Stimulated activated naive CD4-positive, alpha-beta T cell treated with Interleukin-2 at 50 U/mL for 16 hours (primary cell): Measurements from ENCODE around the gene RIPK4.

Experiments
- DNase-seq: peaks from one replicate; lab custom pipeline; 2025; lab: John Stamatoyannopoulos, UW

Gene RIPK4

DNA sequence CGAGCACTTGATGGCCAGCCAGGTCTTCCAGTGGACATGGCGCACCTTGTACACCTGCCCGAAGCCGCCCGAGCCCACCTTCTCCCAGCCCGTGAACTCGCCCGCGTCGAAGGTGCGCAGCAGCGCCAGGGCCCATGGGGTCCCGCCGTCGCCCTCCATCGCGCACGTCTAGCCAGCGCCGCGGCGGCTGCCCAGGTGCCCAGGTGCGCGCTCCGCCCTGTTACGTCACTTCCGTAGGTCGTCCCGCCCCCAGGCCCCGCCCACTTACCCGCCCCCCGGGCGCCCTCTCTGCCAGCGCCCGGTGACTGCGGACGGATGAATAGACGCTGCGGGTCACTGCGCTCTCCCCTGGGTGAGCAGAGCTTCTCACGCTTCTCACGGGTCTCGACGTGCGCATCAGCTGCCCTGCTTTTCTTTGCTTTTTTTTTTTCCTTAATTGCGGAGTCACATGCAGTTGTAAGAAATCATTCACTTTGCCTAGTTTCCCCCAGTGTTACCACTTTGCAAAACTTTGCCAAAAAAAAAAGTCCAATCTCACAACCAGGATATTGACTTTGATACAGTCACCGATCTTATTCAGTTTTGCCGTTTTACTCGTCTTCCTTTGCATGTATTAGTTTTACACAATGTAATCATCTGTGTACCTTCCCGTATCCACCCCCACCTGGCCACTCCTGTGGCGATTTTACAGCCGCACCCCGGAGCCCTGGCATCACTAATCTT lies at the start of gene RIPK4:
TSS of gene RIPK4 (minus strand) at position 170 of the 723 bp plus-strand sequence. CDS start at position 159, 11 bp downstream.
- DNase-seq = peak; percentile 33

DNA sequence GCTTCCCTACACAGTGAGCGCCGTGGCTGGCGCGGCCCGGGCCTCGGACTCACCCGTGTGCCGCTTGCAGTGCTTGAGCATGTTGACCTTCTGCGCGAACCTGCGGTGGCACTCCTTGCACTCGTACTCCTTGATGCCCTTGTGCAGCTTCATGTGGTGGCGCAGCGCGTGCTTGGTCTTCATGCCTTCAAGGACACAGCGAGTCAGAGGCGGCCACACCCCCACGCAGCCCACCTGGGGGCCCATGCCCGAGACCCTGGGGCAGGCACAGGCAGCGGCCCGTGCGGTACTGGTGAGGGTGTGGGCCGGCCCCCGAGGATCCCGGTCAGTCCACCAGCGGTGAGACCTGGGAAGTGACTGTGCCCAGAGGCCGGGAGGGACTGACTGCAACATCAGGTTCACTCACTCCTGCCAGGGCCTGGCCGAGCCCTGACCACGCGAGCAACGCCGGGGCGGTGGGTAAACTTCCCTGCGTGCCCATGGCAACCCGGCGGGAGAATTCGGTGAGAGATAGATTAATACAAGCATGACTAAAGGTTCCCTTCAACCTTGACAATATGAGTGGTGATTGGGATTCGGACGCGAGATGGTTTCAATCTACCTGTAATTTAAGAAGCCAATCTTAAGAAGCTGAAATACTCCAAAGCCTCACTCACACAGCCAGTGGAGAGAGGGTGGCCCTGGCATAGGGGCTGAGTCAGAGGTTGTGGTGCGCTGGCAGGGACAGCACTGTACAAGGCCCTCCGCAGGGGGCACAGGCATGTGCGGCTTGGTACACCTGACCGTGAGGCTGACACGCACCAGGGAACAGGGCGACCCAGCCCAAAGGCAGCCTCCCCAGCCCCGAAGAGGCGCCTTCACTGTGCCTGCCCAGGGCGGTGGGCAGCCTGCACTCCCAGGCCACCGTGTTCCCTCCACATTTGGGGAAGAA lies 49.1 kb upstream of the RIPK4 start:
- DNase-seq = no peak

DNA sequence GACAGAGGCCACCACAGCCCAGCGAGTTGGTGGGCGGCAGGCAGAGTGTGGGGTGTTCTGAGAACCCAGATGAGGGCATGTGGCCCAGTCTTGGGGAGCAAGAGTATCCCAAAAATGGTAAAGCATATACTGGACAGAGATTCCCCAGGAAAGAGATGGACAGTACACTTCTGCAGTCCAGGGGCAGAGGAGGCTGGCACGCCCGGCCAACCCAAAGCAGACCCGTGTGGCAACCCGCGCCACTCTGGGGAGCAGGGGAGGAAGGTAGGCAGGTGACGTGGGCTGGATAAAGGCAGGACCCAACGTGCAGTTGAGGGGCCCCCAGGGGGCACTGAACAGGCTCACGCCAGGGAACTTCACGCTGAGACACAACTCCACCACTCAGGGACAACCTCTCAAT lies 46.4 kb upstream of the RIPK4 start:
- DNase-seq = no peak

DNA sequence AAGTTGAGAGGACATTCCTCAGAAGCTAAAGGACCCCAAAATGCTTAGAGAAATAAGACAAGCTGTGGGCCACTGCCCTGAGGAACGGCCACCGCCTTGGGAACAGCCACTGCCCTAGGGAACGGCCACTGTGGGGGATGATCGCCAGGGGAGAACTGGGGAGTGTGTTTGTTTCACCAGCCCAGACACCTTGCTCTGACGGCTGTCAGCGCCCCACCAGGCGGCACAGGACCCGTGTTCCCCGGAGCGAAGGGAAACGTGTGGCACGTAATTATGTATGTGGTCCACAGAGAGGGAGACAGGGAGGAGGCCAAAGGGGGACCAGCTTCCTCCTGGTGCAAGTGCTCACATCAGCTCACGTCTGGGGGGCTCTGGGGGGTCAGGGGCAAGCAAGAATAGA lies 45.8 kb upstream of the RIPK4 start:
- DNase-seq = no peak

DNA sequence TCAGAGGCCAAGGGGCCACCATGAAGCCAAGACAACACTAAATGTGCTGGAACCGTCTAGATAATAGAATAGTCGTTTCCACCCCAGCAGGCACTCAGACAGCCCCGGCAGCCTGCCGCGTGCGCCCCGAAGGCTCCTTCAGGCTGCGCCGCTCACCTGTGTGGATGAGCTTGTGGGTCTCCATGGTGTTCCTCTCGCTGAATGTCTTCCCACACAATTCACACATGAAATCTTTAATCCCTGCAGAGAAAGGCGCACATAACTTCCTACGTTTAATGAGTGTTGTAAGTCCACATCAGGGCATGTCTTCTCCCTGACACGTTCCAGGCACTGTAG lies 43.7 kb upstream of the RIPK4 start:
- DNase-seq = no peak

DNA sequence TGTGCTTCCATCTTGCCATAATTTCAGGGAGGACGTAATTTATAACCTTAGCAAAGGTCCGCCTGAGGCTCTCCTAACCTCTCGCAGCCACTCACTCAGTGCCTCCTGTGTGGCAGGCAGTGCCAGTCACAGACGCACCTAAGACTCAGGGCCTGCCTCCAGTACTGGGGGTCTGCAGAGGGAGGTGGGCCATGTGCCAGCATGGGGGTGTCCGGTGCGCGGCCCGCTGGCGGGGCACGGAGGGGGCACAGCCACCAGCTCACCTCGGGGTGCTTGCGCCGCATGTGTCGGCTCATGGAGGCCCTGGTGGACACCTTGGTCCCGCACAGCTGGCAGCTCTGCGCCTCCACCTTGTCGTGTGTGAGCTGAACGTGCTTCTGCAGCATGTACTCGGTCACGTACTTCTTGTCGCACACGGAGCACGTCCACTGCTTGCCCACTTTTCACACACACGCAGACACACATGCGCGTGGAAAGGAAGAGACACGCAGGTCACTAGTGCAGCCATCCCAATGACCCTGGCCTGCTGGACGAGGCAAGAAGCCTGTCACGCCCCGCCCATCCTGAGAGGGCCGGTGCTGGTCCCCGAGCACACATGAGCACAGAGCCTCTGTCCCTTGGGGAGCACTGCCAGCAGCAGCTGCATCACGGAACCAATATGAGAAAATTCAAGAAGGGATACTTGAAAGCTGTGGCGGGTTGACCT lies 43.2 kb upstream of the RIPK4 start:
- DNase-seq = no peak

DNA sequence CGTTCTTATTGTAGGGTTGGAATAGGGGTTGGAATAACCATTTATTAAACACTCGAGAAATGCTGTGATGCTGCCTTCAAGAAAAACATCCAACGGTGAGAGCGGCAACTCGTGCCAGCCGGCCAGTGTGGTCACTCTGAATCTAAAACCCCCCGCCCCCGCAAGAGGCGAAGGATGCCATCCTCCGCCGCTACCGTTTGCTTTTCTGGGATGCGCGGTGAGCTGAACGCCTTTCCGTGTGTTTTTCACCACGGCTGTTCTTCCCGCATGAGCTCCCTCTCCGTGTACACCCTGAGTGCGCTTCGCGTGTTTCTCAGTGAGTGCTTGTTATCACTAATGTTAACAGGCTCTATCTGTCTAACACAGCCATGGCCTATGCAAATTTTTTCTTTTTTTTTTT lies 42.0 kb upstream of the RIPK4 start:
- no peak for DNase-seq

DNA sequence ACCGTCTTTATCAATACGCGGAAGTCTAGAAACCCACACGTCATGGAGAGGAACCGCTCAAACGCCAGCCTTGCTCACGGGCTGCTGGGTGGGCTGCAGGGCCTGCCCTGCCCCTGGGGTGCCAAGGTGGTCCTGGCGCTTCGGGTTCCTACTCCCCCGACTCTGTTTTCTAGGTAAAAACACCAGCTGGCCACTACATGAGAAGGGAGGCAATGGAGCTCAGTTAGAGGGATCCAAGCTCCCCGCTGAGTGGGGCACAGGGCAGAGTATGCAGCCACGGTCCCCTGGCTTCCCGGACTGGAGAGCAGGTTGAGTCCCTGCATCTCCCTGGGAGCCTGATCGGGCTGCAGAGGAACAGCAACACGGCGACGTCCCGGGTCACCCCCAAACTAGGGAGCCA lies 41.2 kb upstream of the RIPK4 start:
- no peak for DNase-seq

DNA sequence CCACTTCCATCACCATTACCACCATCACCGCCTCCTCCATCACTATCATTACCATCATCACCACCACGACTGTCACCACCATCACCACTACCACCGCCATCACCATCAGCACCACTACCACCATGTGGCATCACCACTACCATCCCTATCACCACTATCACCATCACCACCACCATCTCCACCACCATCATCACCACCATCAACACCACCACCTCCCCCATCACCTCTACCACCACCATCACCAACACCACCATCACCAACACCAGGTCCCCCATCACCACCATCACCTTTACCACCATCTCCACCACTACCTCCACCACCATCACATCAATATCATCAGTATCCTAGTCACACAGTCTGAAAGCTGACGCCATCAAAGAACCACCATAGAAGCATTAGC lies 39.9 kb upstream of the RIPK4 start:
- DNase-seq = no peak

DNA sequence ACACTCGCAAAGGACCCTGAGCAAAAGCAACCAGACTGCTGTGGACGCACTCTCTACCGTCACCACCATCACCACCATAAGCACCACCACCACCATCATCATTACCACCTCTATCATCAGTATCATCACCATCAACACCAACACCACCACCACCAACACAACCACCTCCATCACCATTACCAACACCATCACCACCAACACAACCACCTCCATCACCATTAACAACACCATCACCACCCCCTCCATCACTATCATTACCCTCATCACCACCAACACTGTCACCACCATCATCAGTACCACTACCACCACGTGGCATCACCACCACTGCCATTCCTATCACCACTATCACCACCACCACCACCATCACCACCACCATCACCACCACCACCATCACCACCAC lies 38.8 kb upstream of the RIPK4 start:
- DNase-seq = no peak

DNA sequence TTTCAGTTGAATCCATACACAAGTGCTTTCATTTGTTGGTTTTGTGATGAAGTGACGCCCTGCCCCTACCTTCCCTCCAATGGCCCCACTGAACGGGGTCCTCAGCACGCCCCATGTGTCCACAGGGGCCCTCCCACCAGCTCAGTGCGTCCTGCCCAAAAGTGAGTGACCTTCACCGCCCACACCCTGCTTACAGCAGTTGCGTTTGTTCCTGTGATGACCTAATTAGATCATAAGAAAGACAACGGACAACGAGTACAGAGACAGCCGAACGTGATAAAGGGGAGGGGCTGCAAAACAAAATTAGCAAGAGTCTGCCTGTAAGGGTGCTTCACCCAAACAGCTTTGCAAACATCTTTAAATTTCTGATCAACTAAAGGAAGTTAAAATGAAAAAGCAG lies 38.2 kb upstream of the RIPK4 start:
- no peak for DNase-seq

DNA sequence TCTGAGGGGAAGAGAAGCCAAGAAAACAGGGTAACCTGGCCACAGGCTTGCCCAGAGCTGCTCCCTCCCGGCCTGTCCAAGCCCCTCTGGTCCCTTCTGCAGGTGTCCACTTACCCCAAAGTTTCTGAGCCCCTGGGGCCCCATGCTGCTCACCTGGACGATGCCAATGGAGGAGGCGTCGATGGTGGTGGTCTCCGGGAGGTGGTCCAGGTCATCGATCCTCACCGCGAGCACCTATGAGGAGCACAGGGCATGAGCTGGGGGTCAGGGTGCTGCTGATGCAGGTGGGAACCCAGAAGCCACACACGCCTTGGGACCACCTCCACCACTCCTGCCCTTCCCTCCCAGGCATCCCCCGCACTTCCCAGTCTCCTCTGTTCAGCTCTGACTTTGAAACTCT lies 37.5 kb upstream of the RIPK4 start:
- no peak for DNase-seq

DNA sequence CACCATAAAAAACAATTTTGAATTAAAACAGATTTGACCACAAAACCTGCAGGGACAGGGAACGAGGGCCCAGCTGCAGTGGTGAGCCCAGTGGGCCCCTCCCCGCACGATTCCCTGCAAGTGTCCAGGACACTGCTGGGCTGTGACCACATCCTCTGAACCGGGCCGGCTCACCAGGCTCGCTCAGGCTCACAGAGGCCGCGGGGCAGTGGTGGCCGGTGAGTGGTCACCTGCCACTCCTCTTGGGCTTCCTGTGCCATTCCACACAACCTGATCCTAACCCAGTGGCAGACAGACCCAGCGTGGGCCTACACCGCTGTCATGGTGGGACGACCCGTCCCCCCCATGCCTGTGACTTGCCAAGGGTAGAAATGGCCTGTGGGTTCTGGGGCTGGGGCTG lies 36.5 kb upstream of the RIPK4 start:
- DNase-seq = no peak

DNA sequence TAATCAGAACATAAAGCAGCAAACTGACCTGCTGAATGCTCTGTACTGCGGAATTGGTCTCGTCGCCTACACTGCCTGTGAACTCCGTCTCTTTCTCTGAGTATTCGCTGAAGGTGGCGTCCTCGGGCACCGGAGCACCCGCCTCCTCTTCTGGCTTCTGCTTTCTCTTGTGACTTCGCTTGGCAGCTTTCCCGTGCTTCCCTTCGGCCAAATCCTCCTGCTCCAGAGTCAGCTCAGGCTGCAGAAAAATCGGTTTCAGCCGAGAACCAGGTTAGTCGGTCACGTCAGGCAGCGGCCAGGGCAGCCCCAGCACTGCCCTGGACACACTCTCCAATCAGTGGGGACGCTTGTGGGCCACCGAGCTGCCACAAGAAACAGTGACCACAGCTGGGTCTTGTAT lies 35.8 kb upstream of the RIPK4 start:
- no peak for DNase-seq

DNA sequence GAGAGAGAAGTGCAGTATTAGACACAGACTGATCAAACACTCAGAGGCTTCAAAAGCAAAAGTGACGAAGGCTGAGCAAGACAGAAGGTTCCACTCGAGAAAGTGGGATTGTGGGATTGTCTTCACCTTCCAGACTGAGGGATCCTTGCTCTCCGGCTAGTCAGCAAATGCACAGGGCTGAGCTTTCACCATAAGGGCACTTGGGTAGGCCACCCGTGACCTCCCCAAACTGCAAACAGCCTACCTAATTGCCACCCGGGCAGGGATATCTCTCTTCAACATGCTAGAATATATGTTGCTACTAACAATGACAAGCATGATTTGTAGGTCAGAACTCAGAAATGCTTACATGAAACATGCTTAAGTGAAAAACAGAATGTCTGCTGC lies 35.3 kb upstream of the RIPK4 start:
- DNase-seq = no peak

DNA sequence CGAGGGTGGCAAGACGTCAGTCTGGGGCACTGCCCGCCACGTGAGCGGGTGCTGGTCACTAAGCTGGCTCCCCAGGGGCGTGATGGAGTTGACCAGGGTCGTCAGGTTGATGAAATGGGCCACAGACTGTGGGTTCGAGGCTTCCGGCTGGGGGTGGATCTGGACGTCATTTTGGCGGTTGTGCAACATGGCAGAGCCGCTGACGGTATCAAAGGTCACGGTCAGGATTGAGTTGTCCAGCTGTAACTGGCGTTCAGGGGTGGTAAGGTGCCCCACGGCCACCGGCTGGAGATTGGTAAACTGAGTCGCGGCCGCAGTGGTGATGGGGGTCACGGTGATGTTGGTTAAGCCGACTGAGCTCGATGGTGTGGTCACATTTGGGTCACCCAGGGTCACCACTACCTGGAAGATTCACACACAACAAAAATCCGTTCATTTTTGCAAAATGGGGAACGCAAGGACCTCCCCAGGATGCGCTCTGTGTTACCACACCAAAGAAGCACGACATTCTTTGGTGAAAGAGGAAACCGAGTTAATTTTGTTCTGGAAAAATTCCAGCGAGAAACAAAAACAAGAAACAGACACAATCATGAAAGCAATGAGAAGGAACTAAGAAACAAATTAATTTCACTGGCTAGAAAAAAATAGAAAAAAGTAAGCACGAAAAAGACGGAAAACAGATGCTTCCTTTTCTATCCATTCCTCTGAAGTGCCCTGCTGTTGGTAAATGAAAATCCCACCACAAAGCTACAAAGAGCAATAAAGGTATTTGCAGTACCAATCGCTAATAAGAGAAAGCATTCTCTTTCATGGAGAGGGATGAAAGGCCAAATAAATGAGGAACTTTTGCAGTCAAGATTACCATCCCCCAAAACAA lies 34.7 kb upstream of the RIPK4 start:
- DNase-seq = no peak

DNA sequence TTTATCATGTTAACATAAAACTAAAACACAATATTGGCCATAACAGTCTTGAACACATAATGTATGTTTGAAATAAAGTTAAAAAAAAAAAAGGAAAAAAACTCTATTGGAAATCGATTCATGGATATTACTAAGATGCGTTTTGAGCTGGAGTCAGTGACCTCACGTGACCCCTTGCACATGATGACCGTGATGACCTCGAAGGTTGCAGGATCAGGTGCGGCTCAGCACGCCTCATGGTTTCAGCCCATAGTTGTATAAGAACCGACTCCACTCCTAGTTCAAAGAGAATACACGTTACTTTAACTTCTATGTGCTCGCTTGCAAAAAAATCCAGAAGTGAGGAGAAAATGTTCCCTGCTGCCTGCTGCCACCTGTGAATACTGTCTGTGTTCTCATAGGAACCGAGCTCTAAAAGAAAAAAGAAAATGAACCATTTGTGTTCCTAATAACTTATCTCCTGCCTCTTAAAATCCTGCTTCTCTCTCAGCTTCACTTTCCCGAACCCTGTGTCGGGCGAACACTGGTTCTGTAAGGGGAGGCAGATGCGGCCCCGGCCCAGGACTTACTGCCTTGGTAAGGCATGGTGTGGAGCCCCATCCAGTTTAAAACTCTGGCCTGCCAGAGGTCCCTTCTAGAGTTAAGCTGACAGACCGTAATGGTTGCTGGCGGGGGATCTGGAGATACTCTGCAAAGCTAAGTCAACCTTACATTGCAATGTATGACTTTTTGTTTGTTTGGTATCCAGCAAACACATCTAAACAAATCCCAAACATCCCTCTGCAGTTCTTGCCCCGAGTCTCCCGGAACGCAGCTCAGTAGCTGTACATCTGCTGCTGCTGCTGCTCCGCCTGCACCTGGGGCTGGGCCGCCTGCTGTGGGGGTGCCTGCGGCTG lies 33.8 kb upstream of the RIPK4 start:
- no peak for DNase-seq

DNA sequence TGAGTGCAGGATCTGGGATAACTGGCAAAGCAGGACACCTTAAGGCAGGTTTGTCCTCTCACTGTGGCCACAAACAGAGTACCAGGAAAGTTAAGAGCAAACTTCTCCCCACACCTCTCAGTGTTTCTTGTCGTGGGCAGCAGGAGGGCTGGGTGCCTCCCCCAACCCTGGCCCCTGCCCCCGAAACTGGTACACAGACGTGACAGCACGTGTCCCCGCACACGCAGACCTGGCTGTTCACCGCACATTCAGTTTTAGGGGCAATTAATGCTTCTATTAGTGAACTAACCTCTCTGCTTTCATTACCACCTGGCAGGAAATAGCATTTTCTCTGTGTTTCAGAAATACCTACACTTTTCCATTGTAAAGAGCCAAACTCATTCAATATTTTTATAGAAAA lies 32.9 kb upstream of the RIPK4 start:
- no peak for DNase-seq

DNA sequence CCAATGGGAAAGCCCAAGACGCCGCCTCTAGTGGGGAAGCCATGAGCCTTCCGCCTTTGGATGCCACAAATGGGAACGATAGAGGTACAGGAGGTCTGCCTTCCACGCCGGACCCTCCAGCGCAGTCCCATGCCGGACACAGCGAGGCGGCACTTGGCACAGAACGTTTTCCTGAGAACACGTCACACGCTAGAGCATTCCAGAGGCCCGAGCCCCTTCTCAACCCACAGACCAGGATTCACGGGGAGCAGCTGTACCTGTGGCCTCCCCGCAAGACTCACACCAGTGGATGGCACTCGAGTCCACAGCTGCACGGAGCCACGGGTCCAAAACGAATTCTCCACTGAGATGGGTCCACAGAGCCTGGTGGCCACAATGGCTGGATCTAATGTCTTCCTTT lies 31.5 kb upstream of the RIPK4 start:
- no peak for DNase-seq

DNA sequence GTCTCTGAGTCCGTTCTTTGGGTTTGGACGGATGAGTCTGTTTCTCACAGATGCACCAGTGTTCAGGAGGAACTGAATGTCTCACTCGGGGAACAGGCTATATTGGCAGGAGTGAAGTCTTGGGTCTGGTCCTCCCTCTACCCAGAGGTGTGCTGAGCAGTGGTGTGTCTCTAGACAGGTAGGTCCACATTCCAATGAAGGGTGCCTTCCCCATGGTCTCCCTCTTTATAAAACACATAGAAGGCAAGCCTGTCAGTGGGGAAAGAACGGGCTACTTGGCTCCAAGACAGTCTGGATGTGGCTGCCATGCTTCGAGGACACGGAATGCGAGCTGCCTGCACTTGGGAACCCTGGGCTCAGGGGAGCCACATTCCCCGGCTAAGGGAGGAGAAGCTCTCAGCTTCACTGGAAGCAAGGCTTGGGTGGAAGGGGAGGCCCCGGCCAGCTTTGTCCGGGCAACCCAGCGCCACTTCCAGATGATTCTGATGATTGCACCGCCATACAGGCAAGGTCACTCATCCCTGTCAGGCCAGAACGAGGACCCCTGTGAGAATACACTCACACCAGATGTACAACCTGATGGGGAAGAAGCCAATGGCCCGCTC lies 29.7 kb upstream of the RIPK4 start:
- no peak for DNase-seq

DNA sequence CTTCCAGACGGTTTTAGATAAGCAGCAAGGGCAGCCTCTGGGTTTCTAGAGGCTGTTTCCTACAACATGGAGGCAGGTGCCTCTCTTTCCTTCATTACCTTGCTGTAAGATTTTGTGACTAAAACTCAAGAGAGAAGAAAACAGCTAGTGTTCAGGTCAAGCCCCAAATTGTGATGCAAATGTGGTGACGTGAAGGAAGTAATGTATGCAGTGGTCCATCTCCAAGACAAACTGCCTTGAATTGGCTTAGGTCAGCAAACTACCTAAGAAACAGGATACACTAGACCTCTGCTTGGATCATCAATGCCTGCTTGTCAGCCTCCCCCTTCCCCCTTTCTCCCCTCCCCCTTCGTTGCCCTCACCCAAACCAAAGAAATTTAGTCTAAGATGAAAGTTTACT lies 28.9 kb upstream of the RIPK4 start:
- DNase-seq = no peak
